NCI-H345 treated with DMSO at 0.1 percent for 48 hours (cell line): ENCODE measurements around the gene PRR9.

ENCODE experiments used
- DNase-seq: peaks from one replicate; lab custom pipeline; 2025; ENCODE audit not compliant: unreplicated experiment; lab: John Stamatoyannopoulos, UW

The PRR9 gene

DNA sequence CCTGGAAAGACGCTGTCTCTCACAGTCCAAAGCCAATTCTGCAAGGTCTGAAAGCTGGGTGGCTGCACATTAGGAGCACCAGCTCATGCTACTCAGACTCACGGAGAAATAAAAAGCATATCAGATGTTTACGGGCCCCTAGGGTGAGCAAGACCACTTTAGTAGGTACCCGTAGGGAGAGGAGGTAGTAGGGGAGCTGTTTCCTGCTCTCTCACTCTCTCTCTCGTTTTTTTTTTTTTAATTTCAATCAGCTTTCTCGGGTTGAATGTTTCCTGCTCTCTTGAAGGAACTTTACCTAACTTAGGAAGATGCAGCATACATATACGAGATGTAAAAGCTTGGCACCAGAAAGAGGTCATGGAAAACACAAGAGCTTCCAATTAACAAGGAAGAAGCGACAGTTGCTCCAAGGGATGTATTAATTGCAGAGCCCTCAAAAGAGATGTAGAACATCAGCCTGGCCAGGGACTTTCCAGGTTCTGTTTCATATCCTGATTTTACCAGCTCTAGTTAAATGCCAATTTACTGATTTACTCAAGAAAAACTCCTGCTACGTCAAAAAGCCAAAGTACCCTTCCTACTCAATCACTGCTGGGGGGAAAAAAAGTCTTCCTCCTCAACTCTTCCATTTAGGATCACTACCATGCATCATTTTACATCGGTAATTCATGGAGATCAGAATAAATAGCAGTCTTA is 45.2 kb downstream of the PRR9 start:
- no peak for DNase-seq

DNA sequence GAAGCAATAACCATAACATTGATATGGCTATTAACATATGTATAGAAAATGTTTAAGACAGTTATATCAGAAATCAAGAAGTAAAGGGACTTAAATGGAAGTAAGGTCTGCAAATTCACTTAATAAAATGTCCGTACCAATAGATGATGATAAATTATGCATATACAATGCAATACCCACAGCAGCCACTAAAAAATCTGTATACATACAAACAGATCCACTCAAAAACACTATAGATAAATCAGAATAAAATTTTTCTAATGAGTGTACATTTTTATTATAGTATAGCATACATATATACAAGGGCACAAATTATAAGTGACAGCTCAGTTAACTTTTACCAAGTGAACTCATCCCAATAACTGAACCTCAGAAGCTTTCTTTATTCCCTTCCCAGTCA is 48.1 kb downstream of the PRR9 start:
- no peak for DNase-seq
